IgD-negative memory B cell (primary cell): ENCODE results near the gene GAS2L1. TPM values are rescaled to one million over a fixed set of nuclear protein-coding genes. Genes with fewer than 3 reads are reported as not detected.

Experiments
- H3K27ac Mint-ChIP-seq, 3 donors: one replicate each; pipeline ENCODE4 v1.8.0; 2020 to 2022; ENCODE audit warnings: mild to moderate bottlenecking in 3 of 3, mixed read lengths in 3 of 3, moderate library complexity in 1 of 3
- H3K27me3 Mint-ChIP-seq: one replicate; pipeline ENCODE4 v1.8.0; 2021; ENCODE audit warnings: mixed read lengths
- H3K36me3 Mint-ChIP-seq: one replicate; pipeline ENCODE4 v1.8.0; 2020; ENCODE audit warnings: mild to moderate bottlenecking, mixed read lengths
- H3K4me1 Mint-ChIP-seq, 3 donors: one replicate each; pipeline ENCODE4 v1.8.0; 2020 to 2022; ENCODE audit warnings: mixed read lengths in 3 of 3, mild to moderate bottlenecking in 1 of 3
- H3K4me3 Mint-ChIP-seq, 4 donors: one replicate each; pipeline ENCODE4 v1.8.0; 2020 to 2022; ENCODE audit warnings: mild to moderate bottlenecking in 4 of 4, mixed read lengths in 4 of 4, moderate library complexity in 3 of 4
- H3K9me3 Mint-ChIP-seq, 3 donors: one replicate each; pipeline ENCODE4 v1.8.0; 2020 to 2021; ENCODE audit warnings: mixed read lengths in 3 of 3, mild to moderate bottlenecking in 1 of 3
- polyA plus RNA-seq: library from polyadenylated mRNA; unstranded; fragments of 300-500 nt; fragmentation: Illumina TruSeq; gene quantifications from one replicate; pipeline ENCODE4 v1.2.3, GENCODE V29; 2021

Gene GAS2L1
- polyA plus RNA-seq, 1 donor from 2014 or later = 0.46 TPM

GRCh38 chr22:29310065-29310862, 3.8 kb downstream of the GAS2L1 start:
- Mint-ChIP-seq H3K4me3 (no peak overlapping the region), H3K4me1 (peaks cover 12 to 16% (median 13%) of the 10 kb centered on the region in 3 donors), H3K9me3 (no peaks in the 10 kb centered on the region), H3K36me3 (no peaks in the 10 kb centered on the region), H3K27ac (no peak overlapping the region), H3K27me3 (peaks cover 44% of the 10 kb centered on the region)

DNA sequence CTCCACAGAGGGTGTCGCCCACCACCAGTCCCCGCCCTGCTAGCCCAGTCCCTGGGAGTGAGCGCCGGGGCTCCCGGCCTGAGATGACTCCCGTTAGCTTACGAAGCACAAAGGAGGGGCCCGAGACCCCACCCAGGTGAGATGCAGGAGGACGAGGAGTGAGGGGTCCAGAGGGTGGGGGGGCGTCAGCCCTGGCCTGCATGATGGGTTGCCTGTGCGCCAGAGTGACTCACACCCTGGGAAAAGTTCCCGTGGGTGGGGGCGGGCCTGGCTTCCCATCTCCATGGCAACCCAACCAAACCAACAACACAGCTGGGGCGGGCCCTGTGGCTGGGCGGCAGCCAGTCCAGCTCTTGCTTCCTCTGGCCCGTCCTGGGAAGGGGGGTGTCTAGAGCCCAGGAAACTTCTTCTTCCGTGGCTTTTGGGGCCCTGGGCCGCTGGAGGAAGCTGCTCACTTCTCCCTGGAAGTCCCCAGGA, 4.5 kb downstream of the GAS2L1 start:
- Mint-ChIP-seq H3K4me3 (no peak overlapping the region), H3K4me1 (peaks cover 12 to 16% (median 13%) of the 10 kb centered on the region in 3 donors), H3K36me3 (no peaks in the 10 kb centered on the region), H3K27me3 (peaks cover 41% of the 10 kb centered on the region), H3K9me3 (no peaks in the 10 kb centered on the region), H3K27ac (no peak overlapping the region)

DNA sequence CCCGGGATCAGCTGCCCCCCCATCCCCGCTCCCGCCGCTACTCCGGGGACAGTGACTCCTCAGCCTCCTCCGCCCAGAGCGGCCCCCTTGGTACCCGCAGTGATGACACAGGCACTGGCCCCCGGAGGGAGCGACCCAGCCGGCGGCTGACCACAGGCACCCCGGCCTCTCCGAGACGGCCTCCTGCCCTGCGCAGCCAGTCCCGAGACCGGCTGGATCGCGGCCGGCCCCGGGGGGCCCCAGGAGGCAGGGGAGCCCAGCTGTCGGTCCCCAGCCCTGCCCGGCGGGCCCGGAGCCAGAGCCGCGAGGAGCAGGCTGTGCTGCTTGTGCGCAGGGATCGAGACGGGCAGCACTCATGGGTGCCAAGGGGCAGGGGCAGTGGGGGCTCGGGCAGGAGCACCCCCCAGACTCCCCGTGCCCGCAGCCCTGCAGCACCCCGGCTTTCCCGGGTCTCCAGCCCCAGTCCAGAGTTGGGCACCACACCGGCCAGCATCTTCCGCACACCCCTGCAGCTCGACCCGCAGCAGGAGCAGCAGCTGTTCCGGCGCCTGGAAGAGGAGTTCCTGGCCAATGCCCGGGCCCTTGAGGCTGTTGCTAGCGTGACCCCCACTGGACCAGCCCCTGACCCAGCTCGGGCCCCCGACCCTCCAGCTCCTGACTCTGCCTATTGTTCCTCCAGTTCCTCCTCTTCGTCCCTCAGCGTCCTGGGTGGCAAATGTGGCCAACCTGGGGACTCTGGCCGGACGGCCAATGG, 5.2 kb downstream of the GAS2L1 start:
- peaks cover 46% of the 10 kb centered on the region for H3K27me3 Mint-ChIP-seq
- no peak overlapping the region for H3K4me3 Mint-ChIP-seq
- H3K4me1 Mint-ChIP-seq = peaks cover 12 to 14% (median 14%) of the 10 kb centered on the region in 3 donors
- H3K36me3 Mint-ChIP-seq = peaks cover 2% of the 10 kb centered on the region
- H3K9me3 Mint-ChIP-seq = no peaks in the 10 kb centered on the region
- H3K27ac Mint-ChIP-seq = no peak overlapping the region

- Mint-ChIP-seq H3K27ac (no peak overlapping the region), H3K4me3 (peak overlapping the region in 1 of 4 donors; percentile 78), H3K9me3 (no peaks in the 10 kb centered on the region), H3K27me3 (peaks cover 44% of the 10 kb centered on the region), H3K36me3 (peaks cover 5% of the 10 kb centered on the region), H3K4me1 (peaks cover 12 to 14% (median 12%) of the 10 kb centered on the region in 3 donors)
These were observed 6.0 kb downstream of the GAS2L1 start for GRCh38 chr22:29312218-29313125.

- Mint-ChIP-seq H3K36me3 (peaks cover 5% of the 10 kb centered on the region), H3K4me3 (no peak overlapping the region), H3K27me3 (peaks cover 42% of the 10 kb centered on the region), H3K27ac (no peak overlapping the region), H3K4me1 (peaks cover 12 to 13% (median 12%) of the 10 kb centered on the region in 3 donors), H3K9me3 (no peaks in the 10 kb centered on the region)
These were observed 6.7 kb downstream of the GAS2L1 start for GRCh38 chr22:29313126-29313575.

- peak overlapping the region in 2 of 3 donors; percentile 37 to 78 for H3K27ac Mint-ChIP-seq
- peaks cover 40% of the 10 kb centered on the region for H3K27me3 Mint-ChIP-seq
- peak overlapping the region; percentile 12 to 67 (median 42) for H3K4me3 Mint-ChIP-seq
- peaks cover 5% of the 10 kb centered on the region for H3K36me3 Mint-ChIP-seq
- H3K4me1 Mint-ChIP-seq = peaks cover 12 to 13% (median 12%) of the 10 kb centered on the region in 3 donors
- H3K9me3 Mint-ChIP-seq = no peaks in the 10 kb centered on the region
These were observed 7.4 kb downstream of the GAS2L1 start for GRCh38 chr22:29313576-29314466.

DNA sequence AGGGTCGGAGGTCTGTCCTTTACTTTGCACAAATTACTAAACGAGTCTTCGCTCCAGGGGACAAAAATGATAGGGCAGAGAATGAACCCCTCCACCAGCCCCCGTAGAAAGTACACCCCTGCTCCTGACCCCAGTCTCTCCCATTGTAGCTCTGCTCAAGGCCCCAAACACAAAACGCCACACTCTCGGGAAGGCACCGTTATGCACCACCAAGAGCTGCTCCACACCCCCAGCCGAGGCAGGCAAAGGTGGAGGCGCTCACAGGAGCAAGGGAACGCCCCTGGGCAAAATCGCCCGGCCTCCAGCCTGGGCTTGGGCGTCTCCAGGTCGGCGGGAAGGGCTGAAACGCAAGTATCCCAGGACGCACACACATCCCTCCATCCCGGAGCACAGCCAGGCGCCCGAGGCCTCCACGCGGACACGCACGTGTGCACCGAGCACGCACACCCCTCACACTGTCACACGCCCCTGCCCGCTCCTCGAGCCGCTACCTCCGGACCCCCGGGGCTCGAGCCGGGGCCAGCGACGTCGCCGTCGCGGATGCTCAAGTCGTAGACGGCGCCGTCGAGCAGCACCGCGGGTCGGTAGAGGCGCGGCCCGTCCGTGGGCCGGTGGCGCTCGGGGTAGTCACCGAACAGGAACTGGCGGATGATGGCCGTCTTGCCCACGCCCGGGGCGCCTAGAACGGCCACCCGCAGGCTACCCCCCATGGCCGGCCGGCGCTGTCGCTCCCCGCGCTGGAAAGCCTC, 8.3 kb downstream of the GAS2L1 start:
- Mint-ChIP-seq H3K4me3 (peak overlapping the region; percentile 12 to 80 (median 42)), H3K36me3 (peaks cover 5% of the 10 kb centered on the region)

DNA sequence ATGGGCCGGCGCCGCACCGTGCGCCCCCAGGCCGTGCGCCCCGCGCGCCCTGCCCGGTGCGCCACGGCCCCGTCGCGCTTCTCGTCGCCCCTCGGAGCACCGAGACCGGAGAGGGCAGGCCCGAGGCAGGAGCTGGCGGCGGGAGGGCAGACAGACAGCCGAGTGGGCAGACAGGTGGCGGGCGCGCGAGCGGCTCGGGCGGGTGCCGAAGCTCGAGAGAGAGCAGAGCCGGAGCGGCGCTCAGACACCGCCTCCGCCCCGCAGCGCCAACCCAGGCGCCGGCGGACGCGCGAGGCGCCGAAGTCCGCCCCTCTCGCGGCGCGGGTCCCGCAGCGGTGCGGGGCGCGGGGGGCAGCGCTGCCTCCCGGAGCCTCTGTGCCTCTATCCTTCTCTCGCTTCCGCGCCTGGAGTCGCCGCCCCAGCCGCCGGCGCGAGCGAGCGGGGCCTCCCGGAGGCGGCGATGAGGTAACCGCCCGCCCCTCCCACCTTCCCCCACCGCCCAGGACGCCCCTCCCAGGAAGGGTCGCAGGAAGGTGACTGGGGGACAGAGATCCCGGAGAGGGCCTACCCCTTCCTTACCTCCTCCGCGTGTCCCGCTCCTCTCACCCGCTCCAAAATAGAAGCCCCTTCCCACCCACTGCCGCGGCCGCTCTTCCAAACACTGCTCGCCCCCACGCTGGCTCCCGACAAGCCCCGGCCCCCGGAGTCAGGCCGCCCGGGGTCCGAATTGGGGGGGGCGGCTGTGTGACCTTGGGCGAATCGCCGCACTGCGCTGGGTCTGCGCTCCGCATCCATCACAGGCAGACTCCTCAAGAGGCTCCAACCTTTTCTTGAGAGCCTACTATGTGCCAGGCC, 9.1 kb downstream of the GAS2L1 start, which contains the start of gene RASL10A:
Gene RASL10A, minus strand, starts transcription at position 412 of the 855 bp plus-strand sequence. CDS start 451 bp downstream, outside the sequence.
- Mint-ChIP-seq H3K27ac (peak within 1 kb of the TSS; percentile 37 to 78 (median 68)), H3K4me3 (peak within 1 kb of the TSS; percentile 35 to 80 (median 67)), H3K36me3 (peaks cover 5% of the 10 kb centered on the region)

More for the DNA sequence above, 8.3 kb downstream of the GAS2L1 start:
- peaks cover 40% of the 10 kb centered on the region for H3K27me3 Mint-ChIP-seq
- H3K27ac Mint-ChIP-seq = peak overlapping the region; percentile 37 to 78 (median 68)
- H3K9me3 Mint-ChIP-seq = no peaks in the 10 kb centered on the region
- H3K4me1 Mint-ChIP-seq = peaks cover 12 to 13% (median 12%) of the 10 kb centered on the region in 3 donors

DNA sequence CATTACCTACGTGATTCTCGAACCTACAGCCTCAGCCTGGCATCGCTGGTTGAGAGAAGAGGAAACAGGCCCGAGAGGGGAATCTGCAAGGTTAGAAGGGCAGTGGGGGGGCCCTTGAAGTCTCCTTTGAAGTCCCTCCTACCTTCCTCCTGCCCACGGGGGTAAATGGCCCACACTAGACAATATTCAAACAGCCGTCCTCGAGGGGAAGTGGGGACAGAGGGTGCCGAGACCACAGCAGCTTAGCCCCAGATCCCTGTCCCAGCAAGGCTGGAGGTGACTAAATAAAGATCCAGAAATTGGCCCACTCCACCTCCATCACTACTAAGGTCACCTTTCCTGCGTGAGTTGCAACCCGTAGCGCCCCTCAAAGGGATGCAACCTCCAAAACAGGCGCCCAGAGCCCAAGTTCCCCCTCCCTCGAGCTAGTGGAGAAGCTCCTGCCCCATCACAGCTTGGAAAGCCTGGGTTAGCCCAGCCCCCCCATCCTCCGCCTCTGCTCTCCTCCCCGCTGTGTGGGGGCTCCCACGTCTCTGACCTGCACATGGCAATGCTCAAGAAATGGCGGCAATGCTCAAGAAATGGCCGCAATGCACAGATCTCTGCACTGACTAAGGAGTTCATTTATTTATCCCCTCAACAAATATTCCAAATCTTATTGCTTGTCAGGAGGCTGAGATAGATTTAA, 9.8 kb downstream of the GAS2L1 start:
- H3K27me3 Mint-ChIP-seq = peaks cover 32% of the 10 kb centered on the region
- H3K4me3 Mint-ChIP-seq = peak overlapping the region in 3 of 4 donors; percentile 35 to 74 (median 63)
- peak overlapping the region in 1 of 3 donors; percentile 51 for H3K27ac Mint-ChIP-seq
- no peaks in the 10 kb centered on the region for H3K9me3 Mint-ChIP-seq
- H3K4me1 Mint-ChIP-seq = peaks cover 10 to 13% (median 12%) of the 10 kb centered on the region in 3 donors
- H3K36me3 Mint-ChIP-seq = peaks cover 5% of the 10 kb centered on the region

More for the DNA sequence above, 9.1 kb downstream of the GAS2L1 start, which contains the start of gene RASL10A:
- H3K9me3 Mint-ChIP-seq = no peaks in the 10 kb centered on the region
- peaks cover 40% of the 10 kb centered on the region for H3K27me3 Mint-ChIP-seq
- peaks cover 12 to 13% (median 12%) of the 10 kb centered on the region in 3 donors for H3K4me1 Mint-ChIP-seq

DNA sequence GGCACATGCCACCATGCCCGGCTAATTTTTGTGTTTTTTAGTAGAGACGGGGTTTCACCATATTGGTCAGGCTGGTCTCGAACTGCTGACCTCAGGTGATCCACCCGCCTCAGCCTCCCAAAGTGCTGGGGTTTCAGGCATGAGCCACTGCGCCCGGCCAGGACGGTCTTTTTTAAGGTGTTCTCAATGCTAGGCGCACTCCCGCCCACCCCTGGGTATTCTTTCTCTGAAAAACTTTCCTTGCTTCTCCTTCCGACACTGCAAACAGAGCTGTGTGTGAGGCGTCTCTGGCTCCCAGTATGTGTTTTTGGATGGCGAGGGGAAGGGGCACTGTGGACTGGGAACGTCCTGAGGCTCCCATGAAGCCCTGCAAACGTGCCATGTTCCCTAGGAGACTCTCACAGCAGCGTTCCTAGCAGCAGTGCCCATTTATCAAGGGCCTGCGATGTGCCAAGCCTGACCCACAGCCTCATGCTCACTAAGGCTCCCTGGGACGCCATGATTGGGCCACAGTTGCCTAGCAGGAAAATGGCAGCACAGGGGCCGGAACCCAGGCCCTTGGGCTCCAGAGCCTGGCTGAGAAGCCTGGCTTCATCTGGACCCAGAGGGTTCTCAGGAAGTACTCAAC, 11.5 kb downstream of the GAS2L1 start:
- H3K27ac Mint-ChIP-seq = no peak overlapping the region

GRCh38 chr22:29319072-29319471, 12.6 kb downstream of the GAS2L1 start:
- Mint-ChIP-seq H3K4me3 (no peak overlapping the region), H3K27ac (no peak overlapping the region), H3K4me1 (peaks cover 5 to 9% (median 6%) of the 10 kb centered on the region in 3 donors), H3K27me3 (peaks cover 15% of the 10 kb centered on the region), H3K36me3 (peaks cover 5% of the 10 kb centered on the region), H3K9me3 (no peaks in the 10 kb centered on the region)

More for the DNA sequence above, 11.5 kb downstream of the GAS2L1 start:
- Mint-ChIP-seq H3K27me3 (peaks cover 24% of the 10 kb centered on the region), H3K4me3 (peak overlapping the region in 1 of 4 donors; percentile 3), H3K9me3 (no peaks in the 10 kb centered on the region), H3K36me3 (peaks cover 5% of the 10 kb centered on the region), H3K4me1 (peaks cover 9 to 13% (median 10%) of the 10 kb centered on the region in 3 donors)
